IMR-90 (cell line): ENCODE data around the gene PLIN5. TPM values are rescaled to one million over a fixed set of nuclear protein-coding genes. Genes with fewer than 3 reads are reported as not detected.

Experiments
- ATAC-seq: fragments of 200-7000 bp; cut with Tn5 transposase; 2 replicates; pipeline ENCODE4 v1.9.1; 2020; ENCODE audit warnings: low read depth, mild to moderate bottlenecking, moderate library complexity
- BruUV-seq: library from RNA; stranded (reverse); fragments of 400-500 nt; replicated peaks from 2 replicates; lab custom pipeline; 2021; lab: Mats Ljungman, UMichigan
- CTCF ChIA-PET: fragments of 300-600 bp; formaldehyde crosslinking; extraction: SDS; loops from one replicate; lab custom pipeline; 2021; ENCODE audit warnings: antibody characterized with exemption; lab: Yijun Ruan, JAX
- POLR2A ChIA-PET: fragments of 300-600 bp; sonication (Branson Sonifier 250); formaldehyde crosslinking; loops from one replicate; lab custom pipeline; 2022; ENCODE audit warnings: antibody characterized with exemption; ENCODE audit not compliant: unreplicated experiment; lab: Charles Lee
- DNase-seq: peaks from one replicate; pipeline ENCODE4 v3.0.0; 2013
- H2AFZ ChIP-seq: replicated peaks from 2 replicates; pipeline ENCODE3; 2013; ENCODE audit warnings: low read length, mild to moderate bottlenecking; ENCODE audit not compliant: poor library complexity
- H2AK5ac ChIP-seq: 2 replicates; pipeline ENCODE4 v1.6.1; 2013; ENCODE audit warnings: low read depth, low read length, inconsistent platforms
- H2AK9ac ChIP-seq: replicated peaks from 2 replicates; pipeline ENCODE3; 2013; ENCODE audit warnings: mild to moderate bottlenecking, low read depth, low read length, moderate library complexity; ENCODE audit not compliant: poor library complexity
- H2BK120ac ChIP-seq: 2 replicates; pipeline ENCODE4 v1.6.1; 2013; ENCODE audit warnings: low read depth, low read length, inconsistent platforms
- H2BK15ac ChIP-seq: 3 replicates; pipeline ENCODE4 v1.6.1; 2013; ENCODE audit warnings: low read depth, low read length, inconsistent platforms
- H2BK20ac ChIP-seq: 2 replicates; pipeline ENCODE4 v1.6.1; 2013; ENCODE audit warnings: low read depth, mild to moderate bottlenecking, inconsistent platforms, low read length, moderate library complexity
- H2BK5ac ChIP-seq: 2 replicates; pipeline ENCODE4 v1.6.1; 2013; ENCODE audit warnings: mild to moderate bottlenecking, low read depth, low read length, inconsistent platforms; ENCODE audit not compliant: poor library complexity, severe bottlenecking
- H3K14ac ChIP-seq: replicated peaks from 2 replicates; pipeline ENCODE4 v1.6.1; 2013; ENCODE audit warnings: low read depth, low read length, inconsistent platforms
- H3K18ac ChIP-seq: 2 replicates; pipeline ENCODE4 v1.6.1; 2013; ENCODE audit warnings: low read depth, low read length, control low read depth
- H3K23ac ChIP-seq: 2 replicates; pipeline ENCODE4 v1.6.1; 2013; ENCODE audit warnings: low read depth, low read length, inconsistent platforms
- H3K27ac ChIP-seq: 2 replicates; pipeline ENCODE4 v1.5.1; 2013; ENCODE audit warnings: mild to moderate bottlenecking, control low read depth, low read length; ENCODE audit not compliant: insufficient read depth
- H3K27me3 ChIP-seq: 2 replicates; pipeline ENCODE4 v1.6.1; 2013; ENCODE audit warnings: low read length; ENCODE audit not compliant: control insufficient read depth, insufficient read depth
- H3K36me3 ChIP-seq: 2 replicates; pipeline ENCODE4 v1.6.1; 2013; ENCODE audit warnings: low read length, mixed read lengths; ENCODE audit not compliant: control insufficient read depth, insufficient read depth
- H3K4ac ChIP-seq: 2 replicates; pipeline ENCODE4 v1.6.1; 2013; ENCODE audit warnings: low read depth, low read length, inconsistent platforms
- H3K4me1 ChIP-seq: 2 replicates; pipeline ENCODE4 v1.6.1; 2013; ENCODE audit warnings: low read length, mixed read lengths; ENCODE audit not compliant: control insufficient read depth, insufficient read depth
- H3K4me2 ChIP-seq: 2 replicates; pipeline ENCODE4 v1.6.1; 2013; ENCODE audit warnings: low read depth, mild to moderate bottlenecking, control low read depth, low read length, moderate library complexity
- H3K4me3 ChIP-seq: 2 replicates; pipeline ENCODE4 v1.5.1; 2013; ENCODE audit warnings: low read depth, mild to moderate bottlenecking, control low read depth, low read length, moderate library complexity; ENCODE audit not compliant: insufficient read depth
- H3K56ac ChIP-seq: 2 replicates; pipeline ENCODE4 v1.6.1; 2013; ENCODE audit warnings: low read length, inconsistent platforms; ENCODE audit not compliant: insufficient read depth; ENCODE audit errors: extremely low read depth
- H3K79me1 ChIP-seq, 2 experiments: 2 replicates each; pipeline ENCODE4 v1.6.1; 2013; ENCODE audit warnings: low read length in 2 of 2, inconsistent platforms in 1 of 2, low read depth in 1 of 2
- H3K9ac ChIP-seq: 2 replicates; pipeline ENCODE4 v1.6.1; 2013; ENCODE audit warnings: low read depth, low read length, control low read depth
- H3K9me1 ChIP-seq: 2 replicates; pipeline ENCODE4 v1.6.1; 2013; ENCODE audit warnings: low read length, inconsistent platforms; ENCODE audit not compliant: insufficient read depth
- H3K9me3 ChIP-seq: 2 replicates; pipeline ENCODE4 v1.6.1; 2013; ENCODE audit warnings: low read length; ENCODE audit not compliant: control insufficient read depth, insufficient read depth
- H4K20me1 ChIP-seq: 2 replicates; pipeline ENCODE4 v1.6.1; 2013; ENCODE audit warnings: low read length, inconsistent platforms; ENCODE audit not compliant: insufficient read depth
- H4K5ac ChIP-seq: 2 replicates; pipeline ENCODE4 v1.6.1; 2013; ENCODE audit warnings: mild to moderate bottlenecking, low read depth, low read length, control low read depth
- H4K8ac ChIP-seq, 2 experiments: 2 replicates each; pipeline ENCODE4 v1.6.1; 2013; ENCODE audit warnings: low read depth in 2 of 2, low read length in 2 of 2, control low read depth in 1 of 2, inconsistent platforms in 1 of 2
- H4K91ac ChIP-seq: 2 replicates; pipeline ENCODE4 v1.6.1; 2013; ENCODE audit warnings: low read depth, low read length, inconsistent platforms; ENCODE audit not compliant: insufficient read depth
- CEBPB ChIP-seq: IDR thresholded peaks from 2 replicates; pipeline ENCODE4 v1.6.1; 2012; ENCODE audit warnings: low read depth, low read length, improper control_type of control experiment
- CHD1 ChIP-seq: IDR thresholded peaks from 2 replicates; pipeline ENCODE4 v1.6.1; 2012; ENCODE audit warnings: low read depth, low read length, improper control_type of control experiment
- CTCF ChIP-seq: conservative IDR thresholded peaks from 2 replicates; pipeline ENCODE4 v1.5.1; 2012; ENCODE audit warnings: mild to moderate bottlenecking, low read depth, low read length, improper control_type of control experiment
- FOS ChIP-seq: fragments of 150-350 bp; IDR thresholded peaks from 2 replicates; pipeline ENCODE4 v1.6.1; 2016; ENCODE audit warnings: low read depth, low read length
- MAFK ChIP-seq: IDR thresholded peaks from 2 replicates; pipeline ENCODE4 v1.6.1; 2012; ENCODE audit warnings: low read depth, low read length, improper control_type of control experiment
- MAZ ChIP-seq: IDR thresholded peaks from 2 replicates; pipeline ENCODE4 v1.6.1; 2012; ENCODE audit warnings: low read depth, mild to moderate bottlenecking, low read length, improper control_type of control experiment, moderate library complexity, borderline replicate concordance
- MXI1 ChIP-seq: IDR thresholded peaks from 2 replicates; pipeline ENCODE4 v1.6.1; 2012; ENCODE audit warnings: low read depth, mild to moderate bottlenecking, low read length, moderate library complexity, borderline replicate concordance
- POLR2A ChIP-seq: IDR thresholded peaks from 2 replicates; pipeline ENCODE4 v1.6.1; 2012; ENCODE audit warnings: mild to moderate bottlenecking, low read depth, low read length
- WGBS, 2 experiments: methylation state at CpG; one replicate each; pipeline versions ENCODE4 v1.1.5 to v1.1.7; 2013; ENCODE audit warnings: missing lambda C conversion rate in 2 of 2; ENCODE audit not compliant: insufficient read length in 1 of 2; ENCODE audit errors: extremely low coverage in 2 of 2; 5-methylcytosine and 5-hydroxymethylcytosine counted together
- dilution Hi-C: fragments of 300-500 bp; cut with HindIII; formaldehyde crosslinking; loops from one replicate; pipeline ENCODE4 v1.14.3; 2018; ENCODE audit warnings: low sequenced_read_pairs; ENCODE audit not compliant: unreplicated experiment
- in situ Hi-C: fragments of 300-500 bp; cut with MboI; formaldehyde crosslinking; loops from 3 replicates; pipeline ENCODE4 v1.14.3; 2019; ENCODE audit warnings: low sequenced_read_pairs, inconsistent platforms, mixed read lengths
- intact Hi-C: fragments of 100-400 bp; cut with micrococcal nuclease; formaldehyde crosslinking; loops from 2 replicates; pipeline ENCODE4 v1.10.0; 2022
- polyA plus RNA-seq, 3 experiments: library from polyadenylated mRNA; depleted of rRNA; stranded (reverse); fragments of >200 nt; gene quantifications; 2 replicates each; pipeline ENCODE4 v1.2.3, GENCODE V29; 2012; ENCODE audit warnings: low replicate concordance in 1 of 3
- total RNA-seq: library from RNA; depleted of rRNA; stranded (reverse); fragments of >200 nt; gene quantifications from 2 replicates; pipeline ENCODE4 v1.2.3, GENCODE V29; 2012

The PLIN5 gene
- total and polyA plus RNA-seq, 2 of the 4 experiments (the other 2 are of a cell fraction), result not detected

GRCh38 chr19:4571305-4571917 lies 36.4 kb upstream of the PLIN5 start:
- in situ Hi-C loops, result no loop called here
- POLR2A ChIA-PET, result no interaction called here

More at GRCh38 chr19:4571305-4571917, 36.4 kb upstream of the PLIN5 start:
- Histone ChIP-seq H3K9me1 (peaks cover 5% of the 10 kb centered on the region; the same call in 1 of the 2 replicates), H3K27me3 (no peaks in the 10 kb centered on the region), H2BK120ac (no peak overlapping the region), H3K79me1 (no peaks in the 10 kb centered on the region), H2AK9ac (no peak overlapping the region), H3K27ac (no peak overlapping the region), H2AK5ac (no peak overlapping the region), H3K4me1 (peaks cover 9% of the 10 kb centered on the region), H2BK5ac (no peak overlapping the region), H3K9ac (no peak overlapping the region), H4K20me1 (no peaks in the 10 kb centered on the region), H3K36me3 (no peaks in the 10 kb centered on the region), H3K4me3 (no peak overlapping the region), H3K56ac (no peak overlapping the region), H3K23ac (no peak overlapping the region), H2BK20ac (no peak overlapping the region), H2BK15ac (no peak overlapping the region), H4K91ac (no peak overlapping the region), H4K8ac (no peak overlapping the region), H3K9me3 (no peaks in the 10 kb centered on the region), H3K4me2 (no peak overlapping the region), H4K5ac (no peak overlapping the region), H3K4ac (no peak overlapping the region), H3K18ac (no peak overlapping the region), H3K14ac (no peak overlapping the region), H2AFZ (peak overlapping the region; percentile 32)
- DNase-seq, result no peak
- no TSS peak for BruUV-seq
- ATAC-seq, result no peak
- TF ChIP-seq CTCF, result no peak
- no peak for TF ChIP-seq MAFK
- TF ChIP-seq CEBPB, result no peak
- TF ChIP-seq FOS, result no peak
- no peak for TF ChIP-seq MXI1
- no peak for TF ChIP-seq POLR2A
- no peak for TF ChIP-seq MAZ
- TF ChIP-seq CHD1, result no peak
- intact Hi-C loops, result no loop called here
- 52% methylated on average over 11 of the region's 22 CpGs; no CpG with 5 or more reads in 1 of the 2 experiments for WGBS, 2 experiments
- dilution Hi-C loops, result no loop called here
- CTCF ChIA-PET, result no interaction called here
